ENCODE results near the gene CYSLTR2. TPM values are rescaled to one million over a fixed set of nuclear protein-coding genes. Genes with fewer than 3 reads are reported as not detected.

CYSLTR2 gene
- total RNA-seq, 1 donor from 2014 or later, result not detected

GRCh38 chr13:48630291-48630690, 23.4 kb upstream of the CYSLTR2 start:
- peaks cover 7% of the 10 kb centered on the region for H3K4me1 Mint-ChIP-seq (ENCODE audit: low read depth)
- peaks cover 4% of the 10 kb centered on the region for H3K9me3 Mint-ChIP-seq (ENCODE audit: low read depth)
- no peaks in the 10 kb centered on the region for H3K36me3 Mint-ChIP-seq (ENCODE audit: low read depth)
- no peak for DNase-seq (ENCODE audit: low spot score)
- H3K4me3 Mint-ChIP-seq (ENCODE audit: unreplicated experiment), result no peak overlapping the region
- no peak for TF ChIP-seq CTCF (IDR thresholded peaks at IDR 0.05)
- H3K27me3 Mint-ChIP-seq (ENCODE audit: low read depth), result no peaks in the 10 kb centered on the region
- H3K27ac Mint-ChIP-seq (ENCODE audit: unreplicated experiment), result no peak overlapping the region

GRCh38 chr13:48630773-48631172, 23.0 kb upstream of the CYSLTR2 start:
- Mint-ChIP-seq H3K4me3 (ENCODE audit: unreplicated experiment) (no peak overlapping the region), H3K36me3 (ENCODE audit: low read depth) (no peaks in the 10 kb centered on the region), H3K4me1 (ENCODE audit: low read depth) (peaks cover 7% of the 10 kb centered on the region), H3K27ac (ENCODE audit: unreplicated experiment) (no peak overlapping the region), H3K9me3 (ENCODE audit: low read depth) (peaks cover 4% of the 10 kb centered on the region), H3K27me3 (ENCODE audit: low read depth) (no peaks in the 10 kb centered on the region)
- TF ChIP-seq CTCF (IDR thresholded peaks at IDR 0.05), result no peak
- no peak for DNase-seq (ENCODE audit: low spot score)

- H3K4me3 Mint-ChIP-seq (ENCODE audit: unreplicated experiment), result no peak overlapping the region
- TF ChIP-seq CTCF (IDR thresholded peaks at IDR 0.05), result no peak
- peaks cover 9% of the 10 kb centered on the region for H3K4me1 Mint-ChIP-seq (ENCODE audit: low read depth)
- H3K9me3 Mint-ChIP-seq (ENCODE audit: low read depth), result peaks cover 7% of the 10 kb centered on the region
- no peaks in the 10 kb centered on the region for H3K36me3 Mint-ChIP-seq (ENCODE audit: low read depth)
- H3K27ac Mint-ChIP-seq (ENCODE audit: unreplicated experiment), result peak overlapping the region; percentile 3
- H3K27me3 Mint-ChIP-seq (ENCODE audit: low read depth), result no peaks in the 10 kb centered on the region
- DNase-seq (ENCODE audit: low spot score), result no peak
Observed at GRCh38 chr13:48631441-48631840, 22.3 kb upstream of the CYSLTR2 start.

GRCh38 chr13:48633700-48634099, 20.0 kb upstream of the CYSLTR2 start:
- Mint-ChIP-seq H3K27me3 (ENCODE audit: low read depth) (no peaks in the 10 kb centered on the region), H3K36me3 (ENCODE audit: low read depth) (no peaks in the 10 kb centered on the region), H3K4me3 (ENCODE audit: unreplicated experiment) (no peak overlapping the region), H3K9me3 (ENCODE audit: low read depth) (peaks cover 13% of the 10 kb centered on the region), H3K27ac (ENCODE audit: unreplicated experiment) (no peak overlapping the region), H3K4me1 (ENCODE audit: low read depth) (peaks cover 9% of the 10 kb centered on the region)
- DNase-seq (ENCODE audit: low spot score), result no peak
- TF ChIP-seq CTCF (IDR thresholded peaks at IDR 0.05), result no peak

- Mint-ChIP-seq H3K27me3 (ENCODE audit: low read depth) (no peaks in the 10 kb centered on the region), H3K9me3 (ENCODE audit: low read depth) (peaks cover 16% of the 10 kb centered on the region)
Observed at GRCh38 chr13:48634636-48635035, 19.1 kb upstream of the CYSLTR2 start.

More at GRCh38 chr13:48634636-48635035, 19.1 kb upstream of the CYSLTR2 start:
- DNase-seq (ENCODE audit: low spot score), result no peak
- peaks cover 9% of the 10 kb centered on the region for H3K4me1 Mint-ChIP-seq (ENCODE audit: low read depth)
- TF ChIP-seq CTCF (IDR thresholded peaks at IDR 0.05), result no peak
- no peak overlapping the region for H3K4me3 Mint-ChIP-seq (ENCODE audit: unreplicated experiment)
- H3K27ac Mint-ChIP-seq (ENCODE audit: unreplicated experiment), result no peak overlapping the region
- H3K36me3 Mint-ChIP-seq (ENCODE audit: low read depth), result no peaks in the 10 kb centered on the region

Measured in chondrocyte (in vitro differentiated cells).